Fibroblast of mammary gland (primary cell): ENCODE results near the gene DDX39B.
A peak's percentile ranks its signal among the peaks of the same experiment; 100 is the strongest.

Experiments used
- DNase-seq: peaks from one replicate; pipeline ENCODE4 v3.0.0-alpha.2; 2010; ENCODE audit warnings: low read depth
- H3K4me3 ChIP-seq: 2 replicates; pipeline ENCODE4 v1.5.1; 2011; ENCODE audit warnings: low read depth, mild to moderate bottlenecking, low read length, moderate library complexity; ENCODE audit not compliant: control insufficient read depth
- TF ChIP-seq, protein P1 (sequence below): conservative IDR thresholded peaks from 2 replicates; pipeline ENCODE4 v1.5.1; 2011; ENCODE audit warnings: low read depth, low read length, inconsistent platforms; ENCODE audit not compliant: control insufficient read depth, insufficient read depth

The DDX39B gene

DNA sequence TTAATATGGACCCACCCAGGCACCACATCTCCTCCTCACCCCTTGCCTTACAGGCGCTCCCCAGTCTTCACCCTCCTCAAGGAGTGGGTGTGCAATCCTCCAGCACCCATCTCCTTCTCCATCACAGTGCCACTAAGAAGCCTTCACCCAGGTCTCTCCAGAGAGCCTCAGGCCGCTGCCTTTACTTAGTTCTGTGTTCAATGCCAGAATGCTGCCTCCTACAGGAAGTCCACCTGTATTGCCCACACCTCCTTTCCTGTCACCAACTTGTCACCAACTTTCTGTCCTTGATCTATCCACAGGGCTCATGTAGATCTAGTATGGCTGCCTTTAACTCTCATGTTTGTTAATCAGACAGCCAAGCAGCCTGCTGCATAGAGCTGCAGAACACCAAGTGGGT, 43.7 kb upstream of the DDX39B start:
- peak; percentile 19 for DNase-seq
- H3K4me3 ChIP-seq = no peak overlapping the region
- TF ChIP-seq, protein P1, sequence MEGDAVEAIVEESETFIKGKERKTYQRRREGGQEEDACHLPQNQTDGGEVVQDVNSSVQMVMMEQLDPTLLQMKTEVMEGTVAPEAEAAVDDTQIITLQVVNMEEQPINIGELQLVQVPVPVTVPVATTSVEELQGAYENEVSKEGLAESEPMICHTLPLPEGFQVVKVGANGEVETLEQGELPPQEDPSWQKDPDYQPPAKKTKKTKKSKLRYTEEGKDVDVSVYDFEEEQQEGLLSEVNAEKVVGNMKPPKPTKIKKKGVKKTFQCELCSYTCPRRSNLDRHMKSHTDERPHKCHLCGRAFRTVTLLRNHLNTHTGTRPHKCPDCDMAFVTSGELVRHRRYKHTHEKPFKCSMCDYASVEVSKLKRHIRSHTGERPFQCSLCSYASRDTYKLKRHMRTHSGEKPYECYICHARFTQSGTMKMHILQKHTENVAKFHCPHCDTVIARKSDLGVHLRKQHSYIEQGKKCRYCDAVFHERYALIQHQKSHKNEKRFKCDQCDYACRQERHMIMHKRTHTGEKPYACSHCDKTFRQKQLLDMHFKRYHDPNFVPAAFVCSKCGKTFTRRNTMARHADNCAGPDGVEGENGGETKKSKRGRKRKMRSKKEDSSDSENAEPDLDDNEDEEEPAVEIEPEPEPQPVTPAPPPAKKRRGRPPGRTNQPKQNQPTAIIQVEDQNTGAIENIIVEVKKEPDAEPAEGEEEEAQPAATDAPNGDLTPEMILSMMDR = peak; percentile 44

DNA sequence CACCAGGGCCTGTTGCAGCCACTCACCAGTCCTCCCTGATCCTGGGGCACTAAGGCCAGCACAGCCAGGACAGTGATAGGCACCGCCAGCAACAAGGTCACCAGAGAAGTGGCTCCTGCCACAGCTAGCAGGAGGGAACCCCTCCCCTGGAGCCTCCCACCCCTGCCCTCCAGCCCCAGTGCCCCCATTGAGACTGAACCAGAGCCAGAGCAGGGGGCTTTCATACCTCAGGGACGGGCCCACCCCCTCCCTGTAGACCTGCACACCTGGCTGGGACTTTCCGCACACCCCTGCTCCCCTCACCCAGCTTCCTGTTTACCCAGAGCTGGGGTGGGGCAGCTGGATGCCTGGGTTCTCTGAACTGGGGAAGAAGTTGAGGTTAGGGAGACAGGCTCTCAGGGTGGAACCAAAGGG, 40.4 kb upstream of the DDX39B start, which contains the start of gene LTB:
TSS of gene LTB (minus strand) at position 195 of the 414 bp plus-strand sequence. CDS start at position 188, 7 bp downstream.
- peak within 1 kb of the TSS; percentile 83 for H3K4me3 ChIP-seq
- DNase-seq = no peak
- TF ChIP-seq, protein P1 = no peak

DNA sequence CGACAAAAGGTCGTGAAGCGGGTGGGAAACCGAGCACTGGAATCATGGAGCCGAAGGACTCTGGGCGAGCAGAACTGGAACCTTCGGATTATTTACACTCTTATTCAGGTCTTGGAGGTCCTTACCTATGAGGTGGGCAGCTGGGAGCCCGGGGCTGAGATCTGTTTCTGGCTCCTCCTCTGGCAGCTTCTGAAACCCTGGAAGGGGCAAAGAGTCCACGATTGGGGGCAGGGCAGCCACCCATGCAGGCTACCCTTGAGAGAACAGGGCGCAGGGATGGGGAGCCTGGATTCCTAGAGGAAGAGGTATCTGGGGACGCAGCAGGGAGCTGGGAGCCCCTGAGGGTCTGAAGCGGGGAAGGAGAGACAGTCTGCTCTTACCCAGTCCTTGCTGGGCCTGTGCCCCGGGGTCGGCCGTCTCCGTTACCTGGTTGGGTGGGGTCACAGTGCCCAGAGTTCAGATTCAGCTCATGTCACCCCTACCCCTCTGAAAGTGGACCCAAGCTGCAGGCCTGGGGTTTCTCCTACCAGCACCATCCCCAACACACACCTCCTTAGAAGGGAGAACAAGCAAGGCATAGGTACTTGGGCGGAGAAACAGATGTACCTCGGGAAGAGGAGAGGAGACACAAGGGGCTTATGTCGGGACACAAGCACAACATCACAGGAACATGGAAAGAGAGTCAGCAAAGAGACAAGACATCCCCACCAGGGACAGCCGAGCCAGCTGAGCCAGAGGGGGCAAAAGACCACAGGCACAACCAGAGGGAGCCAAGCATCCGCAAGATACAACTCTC, 39.8 kb upstream of the DDX39B start:
- TF ChIP-seq, protein P1 = no peak
- peak overlapping the region; percentile 83 for H3K4me3 ChIP-seq
- no peak for DNase-seq

DNA sequence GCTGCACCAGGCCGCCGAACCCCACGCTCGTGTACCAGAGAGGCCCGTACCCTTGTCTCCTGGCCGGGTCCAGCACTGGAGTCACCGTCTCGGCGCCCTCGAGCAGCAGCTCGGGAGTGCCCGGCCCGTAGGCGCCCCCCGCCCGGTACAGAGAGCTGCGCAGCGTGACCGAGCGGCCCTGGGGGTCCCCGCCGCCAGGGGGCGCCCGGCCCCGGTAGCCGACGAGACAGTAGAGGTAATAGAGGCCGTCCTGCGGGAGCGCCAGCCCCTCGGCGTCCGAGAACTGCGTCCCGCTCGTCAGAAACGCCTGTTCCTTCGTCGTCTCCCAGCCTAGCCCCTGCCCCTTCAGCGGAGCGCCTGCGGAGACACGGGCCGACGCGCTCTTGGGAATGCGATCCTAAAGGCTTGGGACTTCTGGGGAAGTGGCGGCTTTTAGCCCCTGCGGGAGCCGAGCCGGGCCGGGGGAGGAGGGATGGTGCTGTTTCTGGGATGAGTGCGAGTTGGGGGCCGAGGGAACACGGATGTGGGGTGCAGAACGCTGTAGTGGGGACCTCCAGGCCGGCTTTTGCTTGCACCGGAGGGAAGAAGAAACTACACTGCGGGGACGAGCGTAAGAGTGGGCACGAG, 39.1 kb upstream of the DDX39B start:
- TF ChIP-seq, protein P1 = peak; percentile 49
- H3K4me3 ChIP-seq = peak overlapping the region; percentile 83
- DNase-seq = peak; percentile 66

DNA sequence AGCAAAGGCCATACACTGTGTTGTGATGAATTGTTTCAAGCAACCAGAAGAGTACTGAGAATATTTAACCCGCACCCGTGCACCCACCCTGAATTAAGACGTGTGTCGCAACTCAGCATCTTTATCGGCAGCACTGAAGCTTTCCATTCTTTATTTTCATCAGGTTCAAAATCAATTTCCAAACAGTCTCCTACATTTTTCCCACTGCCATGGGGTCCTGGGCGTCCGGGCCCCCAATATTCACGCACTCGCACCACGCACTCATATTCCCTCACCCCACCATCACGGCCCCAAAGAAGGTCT, 38.6 kb upstream of the DDX39B start:
- TF ChIP-seq, protein P1 = no peak
- no peak for DNase-seq
- peak overlapping the region; percentile 83 for H3K4me3 ChIP-seq

DNA sequence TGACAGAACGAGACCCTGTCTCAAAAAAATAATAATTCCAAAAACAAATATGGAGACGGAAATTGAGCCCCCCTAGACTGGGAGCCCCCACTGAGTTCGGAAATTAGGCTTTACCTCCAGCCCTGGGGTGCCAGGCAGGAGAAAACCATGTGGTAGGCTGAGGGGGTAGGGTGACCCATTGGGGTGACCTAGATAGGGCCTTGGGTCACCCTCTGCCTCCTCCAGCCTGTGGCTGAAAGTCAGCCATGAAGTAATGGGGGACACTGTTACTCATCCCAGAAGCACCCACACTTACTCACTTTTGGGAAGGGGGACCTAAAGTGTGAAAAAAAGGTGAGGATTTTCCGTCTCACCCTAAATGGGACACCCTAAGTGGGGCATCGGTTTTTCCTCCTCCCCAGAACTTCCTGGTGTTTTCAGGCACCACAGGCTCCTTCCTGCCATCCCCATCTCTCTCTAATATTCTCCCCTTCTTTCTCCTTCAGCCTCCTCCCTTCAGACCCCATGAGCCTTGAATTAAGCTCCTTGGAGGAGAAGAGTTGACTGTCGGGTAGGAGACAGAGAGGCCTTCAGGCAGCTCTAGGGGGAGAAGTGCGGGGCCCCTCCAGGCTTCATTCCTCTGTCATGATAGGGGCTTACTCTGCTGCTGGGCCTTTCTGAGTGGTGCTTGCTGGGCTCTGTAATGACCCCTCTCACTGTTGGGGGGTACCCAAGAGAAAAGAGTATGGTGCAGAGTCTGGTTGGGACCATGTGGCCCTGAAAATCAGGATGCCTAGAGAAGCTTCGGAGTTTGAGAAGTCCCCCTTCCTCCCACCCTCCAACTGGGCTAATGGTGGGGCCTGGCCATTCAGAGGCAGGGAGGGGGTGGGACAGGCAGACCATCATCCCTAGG, 38.0 kb upstream of the DDX39B start:
- H3K4me3 ChIP-seq = no peak overlapping the region
- DNase-seq = no peak
- TF ChIP-seq, protein P1 = no peak
